ENCODE data around the gene RBM48. TPM values are rescaled to one million over a fixed set of nuclear protein-coding genes. Genes with fewer than 3 reads are reported as not detected.
"Not testable (repeated sequence)": the region's sequence is repeated elsewhere in the genome, so short reads cannot be mapped to it uniquely, and the experiment has no call there.

RBM48 gene
- 10 to 100 TPM; 16.0 to 19.3 (median 18.5) TPM for polyA plus RNA-seq (ENCODE audit: insufficient read length in 3 of 3)
- long read RNA-seq, donor 1, full-length matches to known transcripts = 4 of 9 reads
- long read RNA-seq, donor 1, partial matches to known transcripts = 5 of 9 reads
- long read RNA-seq, donor 1, other reads (novel, unspliced or antisense) = 0 of 9 reads
- long read RNA-seq, donor 2, full-length matches to known transcripts = 6 of 6 reads
- long read RNA-seq, donor 2, partial matches to known transcripts = 0 of 6 reads
- long read RNA-seq, donor 2, other reads (novel, unspliced or antisense) = 0 of 6 reads
- long read RNA-seq, donor 3, transcript RBM48-201 (5 exons, 1,742 nt) = major isoform, 7 of 7 reads
- long read RNA-seq, donor 3, partial matches to known transcripts = 0 of 7 reads
- long read RNA-seq, donor 3, other reads (novel, unspliced or antisense) = 0 of 7 reads
- long read RNA-seq, donor 4, full-length matches to known transcripts = 6 of 6 reads
- long read RNA-seq, donor 4, partial matches to known transcripts = 0 of 6 reads
- long read RNA-seq, donor 4, other reads (novel, unspliced or antisense) = 0 of 6 reads
- long read RNA-seq, donor 5, partial matches to known transcripts = 0 of 3 reads
- long read RNA-seq, donor 5, other reads (novel, unspliced or antisense) = 0 of 3 reads
- long read RNA-seq, donor 6, full-length matches to known transcripts = 6 of 6 reads
- long read RNA-seq, donor 6, partial matches to known transcripts = 0 of 6 reads
- long read RNA-seq, donor 6, other reads (novel, unspliced or antisense) = 0 of 6 reads
- long read RNA-seq, donor 7, full-length matches to known transcripts = 5 of 5 reads
- long read RNA-seq, donor 7, partial matches to known transcripts = 0 of 5 reads
- long read RNA-seq, donor 7, other reads (novel, unspliced or antisense) = 0 of 5 reads
- long read RNA-seq, donor 8, full-length matches to known transcripts = 8 of 8 reads
- long read RNA-seq, donor 8, partial matches to known transcripts = 0 of 8 reads
- long read RNA-seq, donor 8, other reads (novel, unspliced or antisense) = 0 of 8 reads
- long read RNA-seq, donor 9, full-length matches to known transcripts = 14 of 14 reads
- long read RNA-seq, donor 9, partial matches to known transcripts = 0 of 14 reads
- long read RNA-seq, donor 9, other reads (novel, unspliced or antisense) = 0 of 14 reads
- long read RNA-seq, donor 10, full-length matches to known transcripts = 3 of 3 reads
- long read RNA-seq, donor 10, partial matches to known transcripts = 0 of 3 reads
- long read RNA-seq, donor 10, other reads (novel, unspliced or antisense) = 0 of 3 reads
- long read RNA-seq, donor 11, full-length matches to known transcripts = 3 of 3 reads
- long read RNA-seq, donor 11, partial matches to known transcripts = 0 of 3 reads
- long read RNA-seq, donor 11, other reads (novel, unspliced or antisense) = 0 of 3 reads
- long read RNA-seq, donor 12, full-length matches to known transcripts = 9 of 9 reads
- long read RNA-seq, donor 12, partial matches to known transcripts = 0 of 9 reads
- long read RNA-seq, donor 12, other reads (novel, unspliced or antisense) = 0 of 9 reads
- long read RNA-seq, donor 13, full-length matches to known transcripts = 3 of 3 reads
- long read RNA-seq, donor 13, partial matches to known transcripts = 0 of 3 reads
- long read RNA-seq, donor 13, other reads (novel, unspliced or antisense) = 0 of 3 reads
- long read RNA-seq, donor 14, full-length matches to known transcripts = 6 of 74 reads
- long read RNA-seq, donor 14, partial matches to known transcripts = 63 of 74 reads
- long read RNA-seq, donor 14, other reads (novel, unspliced or antisense) = 5 of 74 reads
- long read RNA-seq, donor 15, transcript RBM48-201 (5 exons, 1,742 nt) = major isoform, 10 of 10 reads
- long read RNA-seq, donor 15, partial matches to known transcripts = 0 of 10 reads
- long read RNA-seq, donor 15, other reads (novel, unspliced or antisense) = 0 of 10 reads
- long read RNA-seq, donor 16, full-length matches to known transcripts = 7 of 7 reads
- long read RNA-seq, donor 16, partial matches to known transcripts = 0 of 7 reads
- long read RNA-seq, donor 16, other reads (novel, unspliced or antisense) = 0 of 7 reads

DNA sequence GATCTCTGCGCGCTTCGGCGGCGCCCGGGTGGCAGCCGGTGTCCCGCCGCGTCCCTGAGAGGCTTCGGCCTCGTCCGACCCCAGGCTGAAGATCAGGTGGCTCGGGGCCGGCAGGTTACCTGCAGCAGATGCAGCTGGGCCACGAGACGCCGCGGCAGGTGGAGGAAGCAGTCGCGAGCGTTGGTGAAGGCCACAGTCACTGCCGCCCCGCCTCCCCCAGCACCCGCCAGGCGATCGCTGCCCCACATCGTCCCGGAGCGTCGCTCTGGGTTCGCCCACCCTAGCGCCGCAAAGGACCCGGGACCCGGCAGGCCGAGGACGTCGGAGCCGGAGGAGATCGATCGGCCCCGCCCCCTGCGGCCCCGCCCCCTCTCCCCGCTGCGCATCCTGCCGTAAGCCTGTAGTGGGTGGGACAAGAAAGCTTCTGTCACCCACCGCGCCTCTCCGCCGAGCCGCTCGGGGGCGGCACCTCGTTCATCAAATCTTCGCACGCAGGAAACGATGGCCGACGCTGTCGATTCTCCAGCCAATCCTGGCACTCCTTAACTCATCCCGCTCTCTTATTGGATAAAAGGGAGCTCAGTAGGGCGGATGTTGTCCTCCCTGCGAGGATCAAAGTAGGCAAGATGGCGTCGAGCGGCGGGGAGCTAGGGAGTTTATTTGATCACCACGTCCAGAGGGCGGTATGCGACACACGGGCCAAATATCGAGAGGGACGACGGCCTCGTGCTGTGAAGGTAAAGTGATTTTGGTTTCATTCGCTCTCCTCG lies at the start of gene RBM48, which contains the start of gene PEX1:
Gene RBM48 (plus strand): TSS at position 608 of the 770 bp plus-strand sequence. CDS start 19 bp downstream, at position 627.
Gene PEX1 (minus strand): TSS at position 333 of the 770 bp plus-strand sequence. CDS start 85 bp downstream, at position 248.
- peak; percentile 99 for DNase-seq

DNA sequence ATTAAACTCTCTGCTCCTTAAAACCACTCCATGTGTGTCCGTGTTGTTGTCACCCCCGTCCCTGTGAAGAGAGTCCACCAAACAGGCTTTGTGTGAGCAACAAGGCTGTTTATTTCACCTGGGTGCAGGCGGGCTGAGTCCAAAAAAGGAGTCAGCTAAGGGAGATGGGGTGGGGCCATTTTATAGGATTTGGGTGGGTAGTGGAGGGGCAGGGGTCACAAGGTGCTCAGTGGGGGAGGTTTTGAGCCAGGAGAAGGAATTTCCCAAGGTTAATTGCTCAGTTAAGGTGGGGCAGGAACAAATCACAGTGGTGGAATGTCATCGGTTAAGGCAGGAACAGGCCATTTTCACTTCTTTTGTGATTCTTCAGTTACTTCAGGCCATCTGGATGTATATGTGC lies 49.4 kb upstream of the RBM48 start:
- not testable (repeated sequence) for DNase-seq

DNA sequence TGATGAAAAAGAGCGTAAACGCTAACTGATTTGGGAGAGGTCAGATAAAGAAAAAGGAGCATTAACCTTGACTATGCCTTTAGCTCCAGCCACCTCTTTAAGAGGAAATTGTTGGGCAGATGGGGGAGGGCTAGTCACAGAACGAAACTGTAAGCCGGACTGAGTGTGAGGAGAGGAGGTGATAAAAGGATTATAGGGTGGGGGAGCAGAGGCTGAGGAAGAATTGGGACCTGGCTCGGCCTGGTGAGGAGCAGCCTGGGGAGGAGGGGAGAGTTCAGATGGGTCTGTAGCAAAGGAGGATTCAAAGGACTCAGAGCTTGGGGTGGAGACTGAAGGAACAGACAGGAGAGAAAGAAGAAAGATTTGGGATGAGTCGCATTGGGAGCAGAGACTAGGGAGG lies 45.0 kb upstream of the RBM48 start:
- DNase-seq = not testable (repeated sequence)

DNA sequence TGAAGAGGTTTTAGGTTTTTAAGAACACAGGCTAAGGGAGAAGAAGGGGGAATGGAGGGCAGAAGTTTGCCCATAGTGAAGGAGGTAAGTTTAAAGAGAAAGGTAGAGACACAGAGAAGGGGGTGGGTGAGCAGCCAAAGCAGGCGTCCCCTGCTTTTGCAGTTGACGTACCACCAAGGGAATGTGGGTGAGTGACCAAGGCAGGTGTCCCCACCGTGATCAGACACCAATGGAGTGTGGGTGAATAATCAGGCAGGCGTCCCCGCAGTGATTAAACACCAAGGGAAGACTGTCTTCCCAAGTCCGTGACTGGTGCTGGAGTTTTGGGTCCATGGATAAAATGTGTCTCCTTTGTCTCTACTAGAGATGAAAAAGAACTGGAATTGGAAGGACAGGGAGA lies 44.4 kb upstream of the RBM48 start:
- not testable (repeated sequence) for DNase-seq

DNA sequence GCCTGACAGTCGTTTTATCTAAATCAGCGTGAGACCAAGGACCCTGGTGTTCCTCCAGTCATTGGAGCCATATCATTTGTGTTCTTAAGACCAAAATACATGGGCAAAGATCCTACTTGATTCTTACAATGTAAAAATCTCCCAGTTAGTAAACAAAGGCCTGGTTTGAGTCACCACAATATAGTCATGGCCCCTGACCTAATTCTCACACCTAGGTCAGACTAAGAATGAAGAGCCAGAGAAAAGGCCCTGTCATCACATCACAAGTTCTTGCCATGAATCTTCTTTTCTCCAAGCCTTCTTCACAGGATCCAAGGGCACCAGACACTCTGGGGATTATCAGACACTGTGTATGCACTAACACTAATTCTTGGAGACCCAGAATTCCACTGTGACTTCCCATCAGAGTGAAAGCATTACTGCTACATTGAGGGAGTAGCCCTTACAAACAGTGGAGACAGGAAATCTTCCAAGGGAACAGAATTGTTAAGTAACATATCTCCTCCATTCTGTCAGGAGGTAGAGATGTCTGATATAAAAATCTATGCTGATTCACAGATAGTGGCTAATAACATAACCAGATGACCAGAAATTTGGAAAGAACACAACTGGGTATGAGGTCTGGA lies 43.2 kb upstream of the RBM48 start:
- no peak for DNase-seq

DNA sequence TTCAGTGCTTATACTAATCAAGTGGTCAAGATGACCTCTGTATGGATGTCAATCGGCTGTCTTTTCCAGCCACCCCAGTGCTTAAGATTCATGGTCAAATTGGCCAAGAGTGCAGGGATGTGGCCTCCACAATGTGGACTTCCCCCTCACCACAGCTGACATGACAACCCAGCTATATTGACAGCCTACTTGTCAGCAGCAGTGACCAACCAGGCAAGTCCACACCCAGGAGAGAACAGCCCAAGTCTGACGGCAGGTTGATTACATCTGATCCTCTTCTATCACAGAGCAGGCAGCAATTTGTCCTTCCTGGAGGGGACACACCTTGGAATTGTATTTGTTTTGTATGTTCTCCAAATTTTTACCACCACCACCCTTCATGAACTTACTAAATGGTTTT lies 42.6 kb upstream of the RBM48 start:
- no peak for DNase-seq

DNA sequence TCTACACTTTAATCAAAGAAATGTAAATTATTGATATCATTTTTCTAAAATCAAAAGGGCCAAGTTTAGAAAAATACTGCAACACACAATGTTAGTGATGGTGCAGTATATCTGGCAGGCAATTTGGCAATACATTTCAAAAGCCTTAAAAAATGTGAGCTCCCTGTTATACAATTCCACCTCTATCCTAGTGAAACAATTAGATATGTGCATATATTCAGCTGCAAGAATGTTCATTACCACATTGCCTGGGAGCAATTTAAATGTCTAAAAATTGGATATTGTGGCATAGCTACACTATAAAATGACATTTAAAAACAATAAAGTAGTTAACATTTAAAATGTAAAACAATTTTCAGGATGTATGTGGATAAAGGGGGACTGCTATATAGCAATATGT lies 40.8 kb upstream of the RBM48 start:
- DNase-seq = no peak

DNA sequence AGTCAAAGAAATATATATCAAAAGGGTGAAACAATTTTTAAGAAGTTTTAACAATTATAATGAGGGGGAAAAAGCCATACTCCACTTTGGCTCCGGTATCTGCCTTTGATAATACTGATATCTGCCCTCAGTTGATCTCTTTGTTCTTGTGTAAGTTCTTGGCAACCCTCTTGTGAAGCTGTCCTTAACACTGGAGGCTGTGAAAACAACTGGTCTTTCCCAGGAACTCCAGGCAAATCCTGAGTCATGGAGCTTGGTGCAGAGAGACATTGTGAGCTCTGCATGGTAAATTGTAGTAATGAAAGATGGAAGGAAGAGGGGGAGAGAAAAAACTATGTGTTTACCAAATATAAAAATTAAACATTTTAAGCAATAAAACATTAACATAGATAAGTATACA lies 39.0 kb upstream of the RBM48 start:
- no peak for DNase-seq

DNA sequence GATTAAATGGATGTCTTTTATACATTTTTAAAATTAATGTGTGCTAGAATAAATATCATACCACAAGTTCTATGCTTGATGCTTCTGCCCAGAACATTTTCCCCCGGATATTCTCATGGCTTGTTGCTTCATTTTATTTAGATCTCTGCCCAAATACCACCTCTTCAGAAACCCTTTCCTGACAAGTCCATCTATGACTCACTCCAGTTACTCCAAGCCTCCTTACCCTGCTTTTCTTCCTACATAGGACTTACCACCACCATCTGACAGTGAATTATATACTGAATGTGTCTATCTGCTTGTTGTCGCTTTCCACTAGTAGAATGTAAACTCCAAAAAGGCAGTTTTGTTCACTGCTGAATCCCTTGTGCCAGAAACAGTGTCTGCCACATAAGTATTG lies 31.7 kb upstream of the RBM48 start:
- DNase-seq = no peak

DNA sequence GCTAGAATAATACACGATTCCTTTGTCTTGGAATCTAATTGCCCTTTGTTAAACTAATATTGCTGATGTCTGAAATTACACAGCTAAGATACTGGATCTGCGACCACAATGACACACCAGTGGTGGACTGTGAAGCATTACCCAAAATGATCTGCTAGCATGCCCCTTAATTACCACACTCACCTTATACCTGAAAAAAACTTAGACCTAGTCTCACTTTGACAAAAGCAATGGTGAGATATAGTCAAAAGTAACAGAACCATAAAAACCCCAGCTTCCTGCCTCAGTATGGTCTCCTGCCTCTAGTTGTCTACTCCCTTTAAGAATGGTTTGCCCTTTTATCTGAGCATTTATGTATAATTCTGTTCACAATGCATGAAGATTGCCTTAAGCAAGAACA lies 30.0 kb upstream of the RBM48 start:
- no peak for DNase-seq

DNA sequence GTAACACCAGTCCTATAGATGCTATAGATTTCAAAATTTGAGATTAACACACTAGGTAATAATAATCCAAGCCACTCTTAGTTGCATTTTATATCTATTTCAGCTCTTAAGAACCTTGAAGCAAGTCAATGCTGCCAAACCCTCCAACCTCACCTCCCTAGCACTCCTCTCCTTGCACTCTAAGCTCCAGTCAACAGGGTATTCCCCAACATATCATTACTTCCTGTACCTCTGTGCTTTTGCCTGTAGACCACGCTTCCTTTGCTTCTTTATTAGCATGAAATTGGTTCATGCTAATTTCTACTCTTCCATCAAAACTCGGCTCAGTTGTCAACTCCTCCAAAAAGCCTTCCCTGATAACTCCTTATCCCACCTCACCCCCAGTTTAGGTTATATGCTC lies 24.8 kb upstream of the RBM48 start:
- DNase-seq = no peak

DNA sequence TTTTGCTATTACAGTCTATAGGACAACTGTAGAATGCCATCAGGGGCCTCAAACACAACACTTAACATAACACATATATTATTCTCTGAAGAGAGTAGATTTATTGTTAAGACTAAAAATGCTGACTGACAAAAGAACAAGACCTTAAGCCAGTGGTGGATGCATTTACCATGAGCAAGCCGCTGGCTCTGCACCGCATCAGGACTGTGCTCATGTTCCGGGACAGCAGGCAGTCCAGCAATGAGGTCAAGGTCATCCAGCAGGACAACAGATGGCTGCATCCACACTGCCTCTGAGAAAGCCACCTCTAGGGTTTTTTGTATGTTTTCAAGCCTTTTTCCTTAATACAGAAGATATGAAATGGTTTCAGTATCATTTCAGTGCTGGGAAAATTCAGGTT lies 24.0 kb upstream of the RBM48 start:
- no peak for DNase-seq

DNA sequence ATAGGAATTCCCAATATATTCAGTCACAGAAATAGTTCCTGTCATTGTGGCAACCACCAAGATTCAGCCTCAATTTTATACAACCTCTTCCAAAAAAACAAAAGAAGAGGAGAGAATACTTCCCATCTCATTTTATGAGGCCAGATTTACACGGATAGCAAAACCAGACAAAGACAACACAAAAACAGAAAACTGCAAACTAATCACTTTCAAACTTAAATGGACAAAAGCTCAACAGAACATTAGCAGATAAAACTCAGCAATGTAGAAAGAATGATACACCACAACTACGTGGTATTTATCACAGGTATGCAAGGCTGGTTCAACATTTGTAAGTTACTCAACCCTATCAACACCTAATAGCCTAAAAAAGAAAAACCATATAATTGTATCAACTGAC lies 22.2 kb upstream of the RBM48 start:
- DNase-seq = no peak

DNA sequence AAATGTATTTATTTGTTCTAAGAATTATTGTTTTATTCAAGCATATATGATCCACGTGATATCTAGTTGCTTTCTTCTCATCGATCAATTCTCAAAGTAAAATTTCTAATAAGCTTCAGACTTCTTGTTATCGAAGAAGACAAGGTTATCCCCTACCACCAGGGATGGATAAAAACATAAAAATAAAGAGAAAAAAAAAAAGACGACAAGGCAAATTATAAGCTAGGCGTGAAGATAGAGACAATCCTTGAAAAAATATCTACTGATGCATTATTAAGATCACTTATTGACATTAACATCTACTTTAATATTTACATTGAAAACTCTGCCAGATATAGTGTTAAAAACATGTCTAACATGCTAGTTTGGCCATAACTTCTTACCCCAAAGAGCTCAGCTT lies 19.6 kb upstream of the RBM48 start:
- DNase-seq = no peak

DNA sequence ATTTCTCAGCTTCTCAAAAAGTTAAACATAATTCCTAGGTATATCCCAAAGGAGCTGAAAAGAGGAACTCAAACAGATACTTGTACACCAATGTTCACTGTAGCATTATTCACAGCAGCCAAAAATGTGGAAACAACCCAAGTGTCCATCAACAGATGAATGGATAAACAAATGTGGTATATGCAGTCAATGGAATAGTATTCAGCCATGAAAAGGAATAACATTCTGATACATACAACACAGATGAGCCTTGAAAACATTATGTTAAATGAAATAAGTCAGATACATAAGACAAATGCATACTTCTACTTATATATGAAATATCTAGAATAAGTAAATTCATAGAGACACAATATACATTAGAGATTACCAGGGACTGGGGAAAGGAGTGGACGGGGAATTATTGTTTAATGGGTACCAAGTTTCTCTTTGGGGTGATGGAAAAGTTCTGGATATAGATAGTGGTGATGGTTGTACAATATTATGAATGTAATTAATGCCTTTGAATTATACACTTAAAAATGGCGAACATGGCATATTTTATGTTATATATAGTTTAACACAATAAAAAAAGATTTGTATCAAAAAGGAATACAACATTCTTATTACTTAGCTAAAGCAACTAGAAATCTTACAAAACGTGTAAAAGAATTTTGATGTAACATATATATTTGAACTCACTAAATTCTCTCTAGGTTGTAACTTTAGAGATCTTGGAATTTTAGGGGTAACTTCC lies 15.3 kb upstream of the RBM48 start:
- no peak for DNase-seq

DNA sequence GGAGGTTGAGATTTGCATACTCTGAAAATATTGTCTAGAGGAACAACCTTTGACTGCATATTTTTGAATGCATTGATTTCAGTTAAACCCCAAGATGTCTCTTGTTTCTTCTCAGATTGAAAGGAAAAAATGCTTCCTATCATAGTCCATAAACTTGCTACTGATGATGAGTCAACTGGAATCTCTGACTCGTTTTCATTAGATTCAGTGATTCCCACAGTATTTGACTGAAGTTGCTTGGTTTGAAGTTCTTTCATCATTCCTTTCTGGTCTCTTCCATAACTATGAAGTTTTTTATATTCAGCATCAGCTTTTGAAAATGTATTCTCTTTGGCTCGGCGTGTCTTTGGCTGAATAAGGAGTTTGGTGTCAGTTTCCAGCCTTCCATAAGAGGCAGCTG lies 11.0 kb upstream of the RBM48 start:
- DNase-seq = no peak

DNA sequence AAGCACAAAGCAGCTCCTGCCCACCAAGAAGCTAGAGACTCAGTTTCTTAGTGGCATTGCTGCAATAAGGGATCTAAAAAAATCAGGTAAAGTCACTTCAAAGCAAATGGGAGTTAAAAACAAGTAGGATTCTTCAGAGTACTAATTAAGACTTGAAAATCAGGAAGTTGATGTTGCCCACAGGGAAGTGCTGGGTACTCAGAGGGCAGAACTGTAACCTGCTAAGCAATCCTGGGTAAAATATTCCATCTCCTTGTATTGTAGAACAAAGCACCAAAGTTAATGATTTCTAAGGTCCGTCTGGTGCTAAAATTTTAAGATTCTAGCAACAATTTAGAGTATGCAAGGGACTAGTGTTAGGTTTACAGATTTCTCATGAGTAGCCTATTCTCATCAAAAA lies 8.6 kb upstream of the RBM48 start:
- DNase-seq = no peak

DNA sequence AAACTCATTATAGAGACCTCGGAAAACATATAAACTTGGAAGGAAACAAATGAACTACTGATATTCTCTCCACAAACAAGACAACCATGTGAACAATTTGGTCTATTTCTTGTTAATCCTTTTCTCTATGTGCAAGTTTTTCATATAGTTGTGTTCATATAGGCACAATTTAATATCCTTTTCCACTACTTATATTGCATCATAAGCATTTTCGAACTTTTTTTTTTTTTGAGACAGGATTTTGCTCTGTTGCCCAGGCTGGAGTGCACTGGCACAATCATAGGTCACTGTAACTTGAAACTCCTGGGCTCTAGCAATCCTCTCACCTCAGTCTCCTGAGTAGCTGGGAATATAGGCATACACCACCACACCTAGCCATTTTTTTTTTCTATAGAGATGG lies 5.5 kb upstream of the RBM48 start:
- no peak for DNase-seq
